ENCODE data around the gene LONP2.

Gene LONP2

GRCh38 chr16:48261569-48261968 lies 17.5 kb downstream of the LONP2 start:
- Mint-ChIP-seq H3K36me3 (ENCODE audit: low read depth) (peaks cover 62% of the 10 kb centered on the region), H3K27me3 (no peaks in the 10 kb centered on the region), H3K27ac (no peak overlapping the region), H3K9me3 (peaks cover 7% of the 10 kb centered on the region), H3K4me1 (peaks cover 5% of the 10 kb centered on the region), H3K4me3 (no peak overlapping the region)
- ATAC-seq (no peak), DNase-seq (no peak)

- ATAC-seq (no peak), DNase-seq (no peak)
- peaks cover 5% of the 10 kb centered on the region for H3K4me1 Mint-ChIP-seq
- no peaks in the 10 kb centered on the region for H3K27me3 Mint-ChIP-seq
- H3K9me3 Mint-ChIP-seq, result peaks cover 7% of the 10 kb centered on the region
- peaks cover 59% of the 10 kb centered on the region for H3K36me3 Mint-ChIP-seq (ENCODE audit: low read depth)
- no peak overlapping the region for H3K27ac Mint-ChIP-seq
- H3K4me3 Mint-ChIP-seq, result no peak overlapping the region
Observed at GRCh38 chr16:48262631-48263030, 18.5 kb downstream of the LONP2 start.

GRCh38 chr16:48269011-48269410 lies 24.9 kb downstream of the LONP2 start:
- H3K9me3 Mint-ChIP-seq, result no peaks in the 10 kb centered on the region
- no peak overlapping the region for H3K4me3 Mint-ChIP-seq
- ATAC-seq (no peak), DNase-seq (no peak)
- peaks cover 7% of the 10 kb centered on the region for H3K4me1 Mint-ChIP-seq
- H3K27ac Mint-ChIP-seq, result no peak overlapping the region
- no peaks in the 10 kb centered on the region for H3K27me3 Mint-ChIP-seq
- peaks cover 26% of the 10 kb centered on the region for H3K36me3 Mint-ChIP-seq (ENCODE audit: low read depth)

GRCh38 chr16:48271728-48272127 lies 27.6 kb downstream of the LONP2 start:
- Mint-ChIP-seq H3K4me1 (peaks cover 2% of the 10 kb centered on the region), H3K27ac (no peak overlapping the region), H3K36me3 (ENCODE audit: low read depth) (peaks cover 10% of the 10 kb centered on the region), H3K9me3 (no peaks in the 10 kb centered on the region), H3K4me3 (no peak overlapping the region), H3K27me3 (no peaks in the 10 kb centered on the region)
- DNase-seq (no peak), ATAC-seq (no peak)

GRCh38 chr16:48272837-48273421 lies 28.8 kb downstream of the LONP2 start:
- Mint-ChIP-seq H3K4me1 (no peaks in the 10 kb centered on the region), H3K27me3 (no peaks in the 10 kb centered on the region), H3K27ac (no peak overlapping the region), H3K36me3 (ENCODE audit: low read depth) (peaks cover 17% of the 10 kb centered on the region), H3K4me3 (no peak overlapping the region), H3K9me3 (no peaks in the 10 kb centered on the region)
- DNase-seq (no peak), ATAC-seq (no peak)

- Mint-ChIP-seq H3K36me3 (ENCODE audit: low read depth) (peaks cover 18% of the 10 kb centered on the region), H3K27me3 (no peaks in the 10 kb centered on the region), H3K27ac (no peak overlapping the region), H3K4me3 (no peak overlapping the region), H3K9me3 (no peaks in the 10 kb centered on the region), H3K4me1 (no peaks in the 10 kb centered on the region)
- DNase-seq (no peak), ATAC-seq (no peak)
Observed at GRCh38 chr16:48274476-48274875, 30.4 kb downstream of the LONP2 start.

- DNase-seq, result no peak
- Mint-ChIP-seq H3K27ac (no peak overlapping the region), H3K4me3 (no peak overlapping the region), H3K27me3 (no peaks in the 10 kb centered on the region), H3K9me3 (no peaks in the 10 kb centered on the region), H3K4me1 (no peaks in the 10 kb centered on the region), H3K36me3 (ENCODE audit: low read depth) (peaks cover 26% of the 10 kb centered on the region)
- no peak for ATAC-seq
Observed at GRCh38 chr16:48276102-48276501, 32.0 kb downstream of the LONP2 start.

GRCh38 chr16:48277158-48277557 lies 33.1 kb downstream of the LONP2 start:
- H3K36me3 Mint-ChIP-seq (ENCODE audit: low read depth), result peaks cover 24% of the 10 kb centered on the region
- DNase-seq (no peak), ATAC-seq (no peak)
- no peaks in the 10 kb centered on the region for H3K27me3 Mint-ChIP-seq
- no peaks in the 10 kb centered on the region for H3K9me3 Mint-ChIP-seq
- no peaks in the 10 kb centered on the region for H3K4me1 Mint-ChIP-seq
- no peak overlapping the region for H3K27ac Mint-ChIP-seq
- H3K4me3 Mint-ChIP-seq, result no peak overlapping the region

GRCh38 chr16:48279199-48279598 lies 35.1 kb downstream of the LONP2 start:
- Mint-ChIP-seq H3K27ac (no peak overlapping the region), H3K27me3 (no peaks in the 10 kb centered on the region), H3K9me3 (no peaks in the 10 kb centered on the region), H3K4me1 (peaks cover 3% of the 10 kb centered on the region), H3K4me3 (no peak overlapping the region), H3K36me3 (ENCODE audit: low read depth) (peaks cover 33% of the 10 kb centered on the region)
- ATAC-seq (no peak), DNase-seq (no peak)

GRCh38 chr16:48280546-48280945 lies 36.4 kb downstream of the LONP2 start:
- DNase-seq (no peak), ATAC-seq (no peak)
- Mint-ChIP-seq H3K9me3 (peaks cover 5% of the 10 kb centered on the region), H3K27me3 (no peaks in the 10 kb centered on the region), H3K4me3 (no peak overlapping the region), H3K4me1 (peaks cover 8% of the 10 kb centered on the region), H3K27ac (no peak overlapping the region), H3K36me3 (ENCODE audit: low read depth) (peaks cover 44% of the 10 kb centered on the region)

- H3K4me3 Mint-ChIP-seq, result no peak overlapping the region
- no peaks in the 10 kb centered on the region for H3K27me3 Mint-ChIP-seq
- H3K9me3 Mint-ChIP-seq, result peaks cover 17% of the 10 kb centered on the region
- peaks cover 8% of the 10 kb centered on the region for H3K4me1 Mint-ChIP-seq
- ATAC-seq (no peak), DNase-seq (no peak)
- H3K27ac Mint-ChIP-seq, result no peak overlapping the region
- H3K36me3 Mint-ChIP-seq (ENCODE audit: low read depth), result peaks cover 54% of the 10 kb centered on the region
Observed at GRCh38 chr16:48282636-48283263, 38.6 kb downstream of the LONP2 start.

- DNase-seq (no peak), ATAC-seq (no peak)
- no peak overlapping the region for H3K4me3 Mint-ChIP-seq
- H3K36me3 Mint-ChIP-seq (ENCODE audit: low read depth), result peaks cover 55% of the 10 kb centered on the region
- H3K4me1 Mint-ChIP-seq, result peaks cover 8% of the 10 kb centered on the region
- H3K27me3 Mint-ChIP-seq, result no peaks in the 10 kb centered on the region
- H3K27ac Mint-ChIP-seq, result no peak overlapping the region
- H3K9me3 Mint-ChIP-seq, result peaks cover 17% of the 10 kb centered on the region
Observed at GRCh38 chr16:48284772-48285409, 40.8 kb downstream of the LONP2 start.

GRCh38 chr16:48287239-48287638 lies 43.1 kb downstream of the LONP2 start:
- Mint-ChIP-seq H3K4me3 (no peak overlapping the region), H3K27ac (no peak overlapping the region), H3K27me3 (no peaks in the 10 kb centered on the region), H3K4me1 (peaks cover 8% of the 10 kb centered on the region), H3K9me3 (peaks cover 17% of the 10 kb centered on the region), H3K36me3 (ENCODE audit: low read depth) (peaks cover 63% of the 10 kb centered on the region)
- no peak for DNase-seq
- ATAC-seq, result no peak

GRCh38 chr16:48291303-48291702 lies 47.2 kb downstream of the LONP2 start:
- H3K9me3 Mint-ChIP-seq, result peaks cover 8% of the 10 kb centered on the region
- H3K27me3 Mint-ChIP-seq, result no peaks in the 10 kb centered on the region
- DNase-seq, result no peak
- no peak overlapping the region for H3K27ac Mint-ChIP-seq
- H3K4me3 Mint-ChIP-seq, result no peak overlapping the region
- peaks cover 50% of the 10 kb centered on the region for H3K36me3 Mint-ChIP-seq (ENCODE audit: low read depth)
- ATAC-seq, result no peak
- H3K4me1 Mint-ChIP-seq, result no peaks in the 10 kb centered on the region

- Mint-ChIP-seq H3K4me1 (no peaks in the 10 kb centered on the region), H3K4me3 (no peak overlapping the region), H3K27me3 (no peaks in the 10 kb centered on the region), H3K36me3 (ENCODE audit: low read depth) (peaks cover 47% of the 10 kb centered on the region), H3K27ac (no peak overlapping the region), H3K9me3 (peaks cover 6% of the 10 kb centered on the region)
- no peak for DNase-seq
- ATAC-seq, result no peak
Observed at GRCh38 chr16:48291754-48292153, 47.7 kb downstream of the LONP2 start.
